ENCODE data around the gene PALLD.
"Not testable (repeated sequence)": the region's sequence is repeated elsewhere in the genome, so short reads cannot be mapped to it uniquely, and the experiment has no call there.

The PALLD gene

DNA sequence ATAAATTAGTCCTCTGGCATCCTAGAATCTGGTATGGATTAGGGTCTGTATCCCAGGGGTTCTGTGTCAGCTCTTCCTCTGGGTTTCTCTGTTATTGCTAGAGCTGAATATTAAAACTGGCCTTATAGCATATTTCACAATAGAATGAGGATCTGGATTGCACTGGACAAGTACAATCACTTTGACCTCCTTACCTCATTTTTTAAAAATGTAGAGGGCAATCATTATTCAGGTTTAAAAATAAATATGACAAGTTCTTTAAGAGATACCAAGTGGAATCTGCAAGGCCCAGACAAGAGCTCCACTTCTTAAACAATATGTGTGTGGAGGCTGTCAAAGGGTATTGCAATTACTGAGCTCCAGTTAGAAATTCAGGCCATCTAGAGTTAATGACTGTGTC, 1.4 kb downstream of the PALLD start:
- no peak for DNase-seq

DNA sequence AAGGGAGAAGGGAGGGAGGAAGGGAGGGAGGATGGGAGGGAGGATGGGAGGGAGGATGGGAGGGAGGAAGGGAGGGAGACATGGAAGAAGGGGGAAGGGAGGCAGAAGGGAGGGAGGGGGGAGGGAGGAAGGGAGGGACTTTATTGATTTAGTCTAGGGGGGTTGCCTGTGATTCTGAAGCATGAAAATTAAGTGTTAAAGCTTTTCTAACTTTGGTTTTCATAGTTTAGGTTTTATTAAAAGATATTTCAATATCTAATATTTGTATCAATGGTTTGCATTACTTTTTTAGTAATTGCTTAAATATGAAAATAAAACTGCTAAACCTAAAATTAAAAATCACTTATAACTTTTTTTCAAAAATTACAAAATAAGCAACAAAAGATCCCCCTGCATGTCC, 2.4 kb downstream of the PALLD start:
- DNase-seq: no peak

DNA sequence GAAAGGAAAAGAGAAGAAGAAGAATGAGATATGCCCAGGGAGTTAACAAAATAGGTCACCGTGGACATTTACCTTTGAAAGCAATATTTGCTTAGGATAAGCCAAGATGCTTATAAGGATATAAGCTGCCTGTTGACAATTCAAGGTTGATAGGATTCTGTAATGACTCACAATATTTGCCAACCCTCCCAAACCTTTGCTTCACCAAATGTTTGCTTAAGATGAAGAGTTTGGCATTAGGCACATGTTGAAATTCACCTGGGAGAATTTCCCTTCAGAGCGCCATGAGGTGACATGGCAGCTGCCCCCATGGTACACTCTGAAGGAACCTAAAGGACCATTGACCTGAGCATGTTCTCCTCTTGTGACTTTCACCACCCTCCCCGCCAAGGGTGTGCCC, 4.6 kb downstream of the PALLD start:
- DNase-seq: no peak

- no peak for DNase-seq
These were observed 6.0 kb downstream of the PALLD start for GRCh38 chr4:168502861-168503260.

GRCh38 chr4:168503652-168504362, 7.0 kb downstream of the PALLD start:
- DNase-seq: peak; percentile 95

DNA sequence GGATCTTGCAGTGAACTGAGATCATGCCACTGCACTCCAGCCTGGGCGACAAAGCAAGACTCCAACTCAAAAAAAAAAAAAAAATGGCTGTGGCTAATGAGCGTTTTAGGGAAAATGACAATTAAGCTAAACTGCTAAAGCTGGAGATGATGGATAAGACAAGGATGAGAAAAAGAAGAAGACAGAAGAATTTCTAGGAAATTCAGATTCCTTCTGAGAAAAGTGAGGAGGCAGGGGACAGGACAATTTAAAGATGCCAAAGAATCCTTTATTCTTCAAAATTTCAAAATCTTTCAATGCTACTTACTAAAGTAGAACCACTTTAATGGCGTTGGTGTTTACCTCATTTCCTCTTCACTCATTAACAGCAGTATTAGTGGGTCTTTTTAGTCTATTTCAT, 7.7 kb downstream of the PALLD start:
- DNase-seq: no peak

DNA sequence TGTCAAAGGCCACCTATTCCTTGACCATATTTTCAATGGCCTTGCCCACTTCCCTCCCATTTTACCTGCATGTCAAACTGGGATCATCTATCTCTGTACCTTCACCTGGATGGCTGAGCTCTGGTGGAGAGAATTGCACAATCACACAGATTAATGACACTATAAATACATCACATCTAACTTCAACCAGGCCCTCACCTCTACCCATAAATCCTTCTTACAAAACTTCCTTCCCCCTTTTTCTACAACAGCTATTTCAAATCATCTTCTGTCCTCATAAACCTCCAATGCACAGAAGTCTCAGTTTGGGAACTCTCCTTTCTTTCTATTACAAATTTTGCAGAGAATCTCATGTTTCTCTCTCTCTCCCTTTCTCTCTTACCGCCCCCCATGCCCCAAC, 9.2 kb downstream of the PALLD start:
- DNase-seq: no peak

- peak; percentile 35 for DNase-seq
These were observed 10.4 kb downstream of the PALLD start for GRCh38 chr4:168507178-168507815.

DNA sequence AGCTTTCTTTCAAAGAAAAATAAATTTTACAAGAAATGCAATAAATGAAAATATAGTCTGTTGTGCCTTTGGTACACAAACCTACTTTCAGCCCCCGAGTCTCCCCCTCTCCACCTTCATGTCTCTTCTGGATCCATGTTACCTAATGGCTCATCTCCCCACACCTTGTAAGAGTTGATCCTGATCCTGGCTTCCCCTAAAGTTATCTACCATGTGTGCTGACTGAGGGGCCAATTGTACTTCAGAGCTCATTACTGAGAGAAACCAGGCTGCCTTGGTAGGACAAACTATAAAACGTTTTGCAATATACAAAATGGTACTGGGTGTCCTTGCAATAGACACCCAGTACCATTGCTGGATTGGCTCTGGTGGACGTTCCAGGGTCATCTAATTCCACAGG, 11.8 kb downstream of the PALLD start:
- no peak for DNase-seq

DNA sequence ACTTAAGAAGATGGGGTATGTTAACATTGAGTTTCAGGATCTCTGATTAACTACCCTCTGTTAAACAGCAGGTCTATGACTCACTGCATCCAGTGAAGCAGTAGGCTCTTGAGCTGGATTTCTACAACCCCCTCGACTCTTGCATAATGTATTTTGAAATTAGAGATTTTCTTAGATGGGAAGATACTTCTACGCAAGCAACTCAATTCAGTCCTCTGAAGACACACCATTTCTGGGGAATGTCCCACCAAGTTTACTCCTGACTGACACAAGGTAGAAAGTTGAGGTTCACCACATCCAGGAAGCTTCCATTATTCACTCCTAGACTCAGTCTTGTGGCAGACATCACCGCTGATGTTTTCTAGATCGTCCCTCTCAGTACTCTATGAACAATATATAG, 12.9 kb downstream of the PALLD start:
- peak; percentile 96 for DNase-seq

DNA sequence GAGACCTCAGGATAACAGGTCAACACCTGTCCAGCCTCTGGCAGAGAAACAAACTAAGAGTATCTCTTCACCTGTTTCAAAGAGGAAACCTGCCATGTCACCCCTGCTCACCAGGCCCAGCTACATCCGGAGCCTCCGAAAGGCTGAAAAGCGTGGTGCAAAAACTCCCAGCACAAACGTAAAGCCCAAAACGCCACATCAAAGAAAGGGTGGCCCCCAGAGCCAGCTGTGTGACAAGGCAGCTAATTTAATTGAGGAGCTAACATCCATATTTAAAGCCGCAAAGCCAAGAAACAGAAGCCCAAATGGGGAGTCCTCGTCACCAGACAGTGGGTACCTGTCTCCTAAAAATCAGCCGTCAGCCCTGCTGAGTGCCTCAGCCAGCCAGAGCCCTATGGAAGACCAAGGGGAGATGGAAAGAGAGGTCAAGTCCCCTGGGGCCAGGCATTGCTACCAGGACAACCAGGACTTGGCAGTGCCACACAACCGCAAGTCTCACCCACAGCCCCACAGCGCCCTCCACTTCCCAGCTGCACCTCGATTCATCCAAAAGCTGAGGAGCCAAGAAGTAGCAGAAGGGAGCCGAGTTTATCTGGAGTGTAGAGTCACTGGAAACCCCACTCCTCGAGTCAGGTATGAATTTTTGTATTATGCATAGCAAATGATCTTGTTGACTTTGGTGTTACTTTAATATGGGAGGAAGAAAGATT, 15.1 kb downstream of the PALLD start:
- no peak for DNase-seq

GRCh38 chr4:168513826-168514225, 17.0 kb downstream of the PALLD start:
- not testable (repeated sequence) for DNase-seq

DNA sequence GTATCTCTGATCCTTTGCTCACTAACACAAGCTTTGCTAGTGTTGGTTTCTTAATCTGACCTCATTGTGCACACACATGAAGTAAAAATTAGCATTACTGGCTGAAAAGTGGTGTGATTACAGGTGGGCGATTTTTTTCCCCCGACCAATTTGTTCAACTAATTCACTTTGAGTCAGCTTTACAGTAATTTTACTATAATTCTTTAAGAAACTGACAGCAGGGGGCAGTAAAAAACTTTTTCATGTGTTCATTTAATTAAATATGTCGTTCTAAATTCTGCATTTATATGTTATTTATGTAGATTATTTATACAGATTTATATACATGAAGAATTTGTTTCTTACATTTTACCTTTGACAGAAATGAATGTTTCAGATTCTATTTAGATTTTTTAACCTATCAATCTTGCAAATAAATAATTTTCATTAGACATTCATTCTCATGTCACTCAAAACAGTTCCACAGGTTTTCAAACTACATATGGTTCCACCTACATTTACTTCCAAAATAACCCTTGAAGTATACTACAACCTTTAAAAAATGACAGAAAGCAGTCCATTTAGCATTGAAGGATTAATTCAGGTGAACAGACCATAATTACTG, 17.5 kb downstream of the PALLD start:
- DNase-seq: peak; percentile 75

DNA sequence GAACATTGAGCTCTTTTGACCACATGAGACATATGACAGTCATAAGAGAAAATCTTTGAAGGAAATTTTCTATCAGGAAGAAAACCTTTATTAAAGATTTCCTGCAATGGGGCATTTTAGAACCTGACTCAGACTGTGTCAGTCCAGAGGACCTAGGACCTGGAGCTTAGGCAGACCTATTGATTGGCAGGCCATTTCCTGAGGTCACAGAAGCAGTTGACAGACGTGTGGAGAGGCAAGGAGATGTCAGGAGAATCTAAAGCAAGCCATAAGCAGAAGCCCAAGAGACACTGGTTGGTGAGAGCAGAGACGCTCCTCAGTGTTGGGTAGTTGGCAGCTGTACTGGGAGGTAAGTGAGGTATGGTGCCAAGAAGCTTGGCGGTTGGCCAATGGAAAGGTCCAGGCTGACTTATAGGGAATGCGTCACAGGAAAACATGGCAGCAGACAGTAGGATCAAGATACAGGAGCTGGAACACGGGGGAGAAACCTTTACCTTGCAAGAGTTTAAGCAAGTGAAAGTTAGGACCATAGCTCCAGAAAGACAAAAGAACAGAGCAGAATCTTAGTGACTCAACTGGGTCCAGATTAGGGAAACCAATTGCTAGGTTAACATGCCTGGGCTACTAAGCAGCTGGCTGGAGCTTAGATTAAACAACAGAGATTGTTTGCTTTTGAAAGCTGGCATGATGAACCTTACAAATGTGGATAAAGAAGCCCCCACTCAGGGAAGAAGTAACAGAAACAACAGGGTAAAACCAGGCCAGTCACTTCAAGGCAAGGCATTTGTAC, 18.6 kb downstream of the PALLD start:
- DNase-seq: no peak

DNA sequence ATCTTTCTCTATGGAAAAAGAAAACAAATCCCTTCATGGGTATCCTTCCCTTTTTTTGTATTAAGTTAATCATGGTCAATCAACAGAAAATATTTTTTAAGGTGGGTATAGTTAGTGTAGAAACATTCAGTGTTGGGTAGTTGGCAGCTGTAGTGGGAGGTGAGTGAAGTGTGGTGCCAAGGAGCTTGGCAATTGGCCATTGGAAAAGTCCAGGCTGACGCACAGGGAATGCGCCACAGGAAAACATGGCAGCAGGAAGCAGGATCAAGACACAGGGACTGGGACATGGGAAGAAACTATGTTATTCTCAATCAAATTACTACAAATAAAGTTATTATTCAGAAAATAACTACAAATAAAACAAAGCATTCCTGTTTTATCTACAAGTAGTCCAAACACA, 20.0 kb downstream of the PALLD start:
- no peak for DNase-seq

DNA sequence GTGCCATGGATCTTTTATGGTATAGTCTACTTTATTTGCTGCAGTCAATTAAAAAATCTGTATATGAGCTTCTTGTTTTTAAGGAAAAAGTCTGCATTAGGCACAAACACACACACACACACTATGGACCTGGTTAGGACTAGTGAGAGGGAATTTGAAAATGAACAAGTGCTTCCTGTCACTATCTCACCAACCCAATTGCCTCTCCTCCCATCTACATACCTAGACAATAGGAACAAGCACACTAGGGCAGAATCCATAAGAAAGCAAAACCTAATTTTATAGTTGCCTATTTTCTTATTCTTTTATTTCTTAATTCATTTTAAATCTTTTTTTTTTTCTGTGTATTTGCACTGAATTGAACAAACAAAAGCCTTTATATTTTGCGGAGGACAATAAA, 22.7 kb downstream of the PALLD start:
- DNase-seq: no peak

GRCh38 chr4:168521721-168522120, 24.9 kb downstream of the PALLD start:
- DNase-seq: no peak

DNA sequence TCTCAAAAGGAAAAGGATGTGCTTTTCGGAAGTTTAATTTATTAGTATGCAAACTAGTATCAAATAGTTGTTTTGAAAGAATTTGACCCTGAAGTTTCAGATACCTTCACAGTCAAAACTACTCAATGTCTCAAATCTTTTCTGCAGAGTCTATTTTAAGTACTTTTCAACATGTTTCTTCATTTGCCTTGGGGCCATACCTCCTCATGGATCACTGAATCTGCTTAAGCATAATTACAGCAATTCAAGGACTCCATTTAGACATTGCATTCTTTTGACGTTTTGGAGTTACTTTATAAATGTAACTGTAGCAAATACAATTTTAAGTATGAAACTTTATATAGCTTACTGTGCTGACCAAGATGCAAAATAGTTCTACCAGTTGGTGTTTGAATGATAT, 25.5 kb downstream of the PALLD start:
- DNase-seq: no peak

DNA sequence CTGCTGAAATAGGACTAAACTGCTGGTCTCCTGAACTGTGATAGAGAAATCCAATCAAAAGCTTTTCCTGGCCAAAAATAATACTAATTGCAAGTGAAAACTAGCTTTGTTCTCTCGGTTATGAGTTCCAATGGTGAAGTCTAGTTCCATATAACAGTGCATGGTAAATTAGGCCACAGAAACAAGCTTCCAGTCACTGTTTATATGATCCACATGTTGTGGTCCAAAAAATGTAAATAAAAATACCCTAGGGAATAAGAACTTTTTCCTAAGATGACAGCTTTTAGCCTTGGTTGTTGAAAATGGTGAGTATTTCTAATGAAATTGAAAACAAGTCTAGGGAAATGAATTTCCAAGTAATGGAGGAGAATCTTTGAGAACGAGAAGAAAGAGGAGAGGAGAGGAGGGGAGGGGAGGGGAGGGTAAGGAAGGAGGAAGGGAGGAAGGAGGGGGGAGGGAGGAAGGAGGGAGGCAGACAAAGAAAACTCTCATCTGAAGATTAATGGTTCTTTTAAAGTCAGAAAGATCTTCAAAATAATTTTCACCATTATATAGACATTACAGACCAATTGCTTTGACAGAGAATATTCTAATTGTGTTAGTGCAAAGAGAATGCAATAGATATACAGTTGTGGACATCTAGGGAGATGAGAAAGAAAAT, 26.1 kb downstream of the PALLD start:
- DNase-seq: no peak

DNA sequence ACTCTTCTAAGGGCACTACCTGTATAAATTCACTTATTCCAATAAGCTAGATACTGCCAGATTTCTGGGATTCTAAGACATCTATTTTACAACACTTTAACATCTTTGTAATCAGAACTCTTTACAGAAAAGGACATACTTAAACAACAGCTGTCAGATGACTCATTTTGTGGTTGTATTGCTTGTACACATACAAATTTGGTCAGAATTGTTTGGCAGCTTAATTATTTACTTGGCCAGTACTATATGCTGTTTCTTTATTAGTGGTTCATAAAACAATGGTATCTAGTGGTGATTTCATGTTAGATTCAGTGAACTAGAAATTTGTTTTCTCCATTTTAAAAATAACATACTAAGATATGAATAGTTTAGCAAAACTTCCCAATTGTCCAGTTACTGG, 27.2 kb downstream of the PALLD start:
- DNase-seq: peak; percentile 33

DNA sequence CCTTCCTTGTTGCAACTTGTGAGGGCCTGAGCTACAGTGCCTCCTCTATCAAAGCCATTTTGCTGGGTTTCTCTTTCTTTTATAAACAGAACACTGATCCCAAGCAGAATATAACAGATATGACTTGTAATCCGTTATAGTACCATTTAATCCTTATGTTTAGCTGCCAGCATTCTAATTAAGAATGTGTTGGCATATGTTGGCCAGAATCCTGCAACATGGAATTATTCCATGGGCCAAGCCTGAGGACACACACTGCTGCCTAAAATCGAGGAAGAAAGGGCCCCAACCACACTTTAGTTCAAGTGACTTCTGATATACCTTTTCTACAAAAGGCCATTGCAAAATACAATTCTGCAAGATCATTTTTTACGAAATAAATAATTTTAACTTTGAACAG, 28.0 kb downstream of the PALLD start:
- DNase-seq: no peak

- DNase-seq: no peak
These were observed 30.7 kb downstream of the PALLD start for GRCh38 chr4:168527560-168527959.
